Ammon's horn (tissue), 1 donor: ENCODE results near the gene PPP2R1A.

Source experiments
- DNase-seq: peaks from one replicate; pipeline ENCODE4 v3.0.0-alpha.2; 2016; ENCODE audit warnings: low spot score

PPP2R1A gene

DNA sequence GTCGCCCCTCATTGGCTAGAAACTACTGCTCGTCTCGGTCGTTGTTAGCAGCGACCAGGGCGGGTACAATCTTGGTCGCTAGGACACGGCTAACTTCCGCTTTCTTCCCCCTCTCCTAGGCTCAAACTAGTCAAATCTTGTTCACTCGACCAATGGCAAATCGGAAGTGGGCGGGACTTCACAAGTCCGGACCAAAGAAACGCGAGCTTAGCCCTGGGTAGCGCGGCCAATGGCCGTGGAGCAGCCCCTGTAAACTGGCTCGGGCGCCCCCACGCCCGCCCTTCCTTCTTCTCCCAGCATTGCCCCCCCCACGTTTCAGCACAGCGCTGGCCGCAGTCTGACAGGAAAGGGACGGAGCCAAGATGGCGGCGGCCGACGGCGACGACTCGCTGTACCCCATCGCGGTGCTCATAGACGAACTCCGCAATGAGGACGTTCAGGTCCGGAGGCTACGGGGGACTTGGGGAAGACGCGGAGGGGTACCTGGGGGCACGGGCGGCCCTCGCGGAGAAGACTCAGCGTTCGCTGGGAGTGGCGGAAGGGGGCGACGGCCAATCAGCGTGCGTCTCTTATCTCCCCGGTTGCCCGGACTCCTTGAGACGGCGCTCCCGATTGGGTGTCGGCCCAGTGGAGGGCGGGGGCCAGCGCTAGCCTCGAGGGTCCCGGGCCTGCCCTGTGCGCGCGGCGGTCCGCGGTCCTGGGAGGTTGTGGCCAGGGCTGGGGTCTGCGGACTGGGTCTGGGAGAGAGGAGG is at the start of gene PPP2R1A:
TSS of gene PPP2R1A (plus strand) at position 318 of the 752 bp plus-strand sequence. CDS start at position 363, 45 bp downstream.
- DNase-seq = peak; percentile 93

DNA sequence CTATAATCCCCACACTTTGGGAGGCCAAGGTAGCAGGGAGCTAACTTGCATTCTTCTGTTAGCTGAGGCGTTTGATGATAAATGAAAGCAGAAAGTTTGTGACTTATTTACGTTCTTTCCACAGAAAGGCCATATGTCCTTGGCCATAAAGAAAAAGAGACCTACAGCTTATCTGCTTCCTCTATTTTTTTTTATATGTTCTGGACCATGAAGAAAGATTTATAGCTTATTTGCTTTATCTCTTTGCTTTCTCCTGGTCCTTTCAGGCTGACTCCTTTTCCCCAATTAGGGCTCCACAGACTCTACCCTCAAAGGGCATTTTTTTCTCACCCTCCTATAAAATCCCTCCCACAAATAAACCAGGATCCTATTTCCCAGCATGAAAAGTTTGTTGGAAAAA is 48.6 kb upstream of the PPP2R1A start:
- no peak for DNase-seq

DNA sequence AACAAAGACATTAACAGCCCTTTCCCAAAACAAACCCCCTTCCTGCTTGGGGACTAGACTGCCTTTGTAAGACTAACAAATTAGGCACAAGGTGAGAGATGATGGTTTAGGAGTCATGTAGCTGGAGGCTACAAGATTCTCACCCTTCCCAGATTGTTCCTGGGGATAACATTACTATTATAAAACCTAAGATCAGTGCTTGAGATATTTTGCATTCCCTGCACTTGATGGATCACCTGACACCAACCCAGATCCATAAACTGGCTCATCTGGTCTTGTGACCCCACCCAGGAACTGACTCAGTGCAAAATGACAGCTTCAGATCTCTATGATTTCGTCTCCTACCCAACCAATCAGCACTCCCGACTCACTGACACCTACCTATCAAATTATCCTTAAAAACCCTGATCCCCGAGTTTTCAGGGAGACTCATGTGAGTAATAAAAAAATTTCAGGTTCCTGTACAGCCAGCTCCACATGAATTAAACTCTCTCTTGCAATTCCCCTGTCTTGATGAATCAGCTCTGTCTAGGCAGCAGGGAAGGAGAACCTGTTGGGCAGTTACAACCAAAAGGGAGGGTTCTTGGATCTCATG is 47.8 kb upstream of the PPP2R1A start:
- no peak for DNase-seq

DNA sequence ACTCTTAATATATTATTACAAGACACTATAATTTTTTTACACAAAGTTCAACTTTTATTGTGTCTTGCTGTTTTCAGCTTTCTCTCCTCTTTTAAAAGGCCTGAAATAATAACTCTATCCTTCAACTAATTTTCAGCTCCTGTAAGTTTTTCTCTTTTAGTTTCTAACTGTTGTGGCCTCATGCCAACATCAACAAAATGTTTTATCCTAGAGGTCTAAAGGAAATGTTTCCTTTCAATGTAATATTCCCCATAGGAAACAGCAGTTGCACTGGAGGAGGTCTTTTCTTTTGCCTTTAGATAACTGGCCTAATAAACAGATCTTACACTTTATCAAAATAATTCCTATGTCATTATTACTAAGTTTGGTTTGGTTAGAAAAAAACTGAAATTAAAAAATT is 41.6 kb upstream of the PPP2R1A start:
- DNase-seq = no peak

DNA sequence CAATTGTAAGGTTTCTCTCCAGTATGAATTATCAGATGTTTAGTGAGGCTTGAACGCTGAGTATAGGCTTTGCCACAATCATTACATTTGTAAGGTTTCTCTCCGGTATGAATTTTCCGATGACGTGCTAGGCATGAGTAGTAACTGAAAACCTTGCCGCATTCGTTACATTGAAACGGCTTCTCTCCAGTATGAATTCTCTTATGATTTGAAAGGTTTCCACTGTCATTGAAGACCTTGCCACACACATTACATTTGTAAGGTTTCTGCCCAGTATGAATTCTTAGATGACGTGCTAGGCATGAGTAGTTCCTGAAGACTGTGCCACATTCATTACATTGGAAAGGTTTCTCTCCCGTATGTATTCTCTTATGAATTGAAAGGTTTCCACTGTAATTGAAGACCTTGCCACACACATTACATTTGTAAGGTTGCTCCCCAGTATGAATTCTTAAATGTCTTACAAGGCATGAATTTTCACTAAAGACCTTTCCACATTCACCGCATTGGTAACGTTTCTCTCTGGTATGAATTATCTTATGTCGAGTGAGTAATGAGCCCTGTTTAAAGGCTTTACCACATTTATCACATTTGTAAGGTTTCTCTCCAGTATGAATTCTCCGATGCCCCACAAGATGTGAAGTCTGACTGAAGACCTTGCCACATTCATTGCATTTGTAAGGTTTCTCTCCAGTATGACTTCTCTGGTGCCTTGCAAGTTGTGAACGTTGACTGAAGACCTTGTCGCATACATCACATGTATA is 34.1 kb upstream of the PPP2R1A start:
- no peak for DNase-seq

DNA sequence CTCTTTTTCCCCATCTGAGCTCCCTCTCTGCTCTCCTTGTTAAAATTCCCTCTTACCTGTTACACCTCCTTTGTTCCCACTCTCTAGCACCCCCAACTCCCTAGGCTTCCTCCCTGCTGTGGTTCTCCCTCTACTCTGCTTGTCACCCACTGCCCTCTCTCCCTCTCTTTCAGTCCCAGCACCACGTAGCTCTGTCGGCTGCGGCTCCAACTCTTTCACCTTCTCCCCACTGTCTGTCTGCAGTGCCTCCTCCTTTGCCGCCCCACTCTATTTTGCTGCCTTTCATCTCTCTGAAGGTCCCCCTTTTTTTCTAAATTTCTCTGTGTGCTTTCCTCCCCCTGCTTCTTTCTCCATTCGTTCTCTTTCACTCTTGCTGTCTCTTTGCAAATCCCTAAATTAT is 19.5 kb upstream of the PPP2R1A start:
- DNase-seq = peak; percentile 8

DNA sequence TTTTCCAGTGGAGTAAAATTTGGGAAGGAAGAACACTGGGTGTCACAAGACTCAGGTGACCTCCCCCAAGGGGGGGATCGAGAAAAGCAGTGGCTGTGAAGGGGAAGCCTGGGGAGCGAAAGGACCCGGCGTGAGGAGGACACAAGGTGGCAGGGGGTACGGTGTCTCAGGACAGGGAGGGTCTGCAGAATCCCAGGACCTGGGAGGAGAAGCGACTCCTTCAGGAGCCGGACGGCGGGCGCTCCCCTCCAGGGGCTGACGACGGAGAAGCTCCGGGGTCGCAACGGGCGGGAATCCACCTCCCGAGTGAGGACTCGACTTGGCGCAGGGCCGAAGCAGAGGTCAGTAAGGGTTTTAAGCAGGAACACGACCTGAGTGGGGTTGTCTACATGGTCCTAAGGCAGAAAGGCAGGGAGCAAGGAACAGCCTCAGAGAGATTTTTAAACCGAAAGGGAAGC is 19.0 kb upstream of the PPP2R1A start:
- DNase-seq = no peak

DNA sequence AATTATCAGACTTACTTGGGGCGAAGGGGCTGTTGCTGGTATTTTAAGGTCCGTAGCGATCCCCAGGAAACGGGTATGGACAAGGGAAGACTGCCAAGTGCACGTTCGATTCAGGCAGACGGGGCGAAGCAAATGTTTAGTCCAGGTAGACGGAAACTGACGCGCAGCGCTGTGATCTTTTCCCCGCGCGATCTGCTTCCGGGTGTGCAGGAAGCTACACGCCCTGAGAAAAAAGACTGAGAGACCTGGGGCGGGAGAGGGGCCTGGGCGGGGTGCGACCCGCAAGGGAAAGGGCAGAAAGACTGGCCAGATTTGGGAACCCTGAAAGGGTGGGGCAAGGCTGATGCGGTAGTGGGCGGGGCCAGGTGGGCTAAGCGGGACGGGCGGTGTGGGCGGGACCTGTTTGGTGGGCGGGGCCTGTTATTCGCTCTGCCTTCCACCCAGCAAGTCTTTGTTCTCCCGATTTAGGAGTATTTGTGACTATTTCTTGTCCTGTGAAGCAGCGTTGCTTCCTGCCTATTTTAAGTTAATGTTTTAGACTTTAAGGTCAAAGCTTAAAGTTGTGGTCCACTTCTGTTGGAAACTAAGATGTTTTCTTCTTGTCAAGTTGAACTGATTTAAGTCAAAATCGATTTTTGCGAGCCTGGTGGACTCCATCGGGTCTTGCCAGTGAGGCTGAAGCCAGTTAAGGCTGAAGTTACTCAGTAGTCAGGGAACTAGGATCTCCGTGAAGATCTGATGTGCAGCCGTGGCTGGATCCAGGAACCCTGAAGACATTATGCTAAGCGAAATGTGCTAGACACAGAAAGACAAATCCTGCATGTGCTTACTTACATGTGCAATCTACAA is 18.3 kb upstream of the PPP2R1A start, which contains the start of gene ZNF836:
TSS of gene ZNF836 (minus strand) at position 301 of the 849 bp plus-strand sequence. CDS start 3,549 bp downstream, outside the sequence.
- peak; percentile 89 for DNase-seq

DNA sequence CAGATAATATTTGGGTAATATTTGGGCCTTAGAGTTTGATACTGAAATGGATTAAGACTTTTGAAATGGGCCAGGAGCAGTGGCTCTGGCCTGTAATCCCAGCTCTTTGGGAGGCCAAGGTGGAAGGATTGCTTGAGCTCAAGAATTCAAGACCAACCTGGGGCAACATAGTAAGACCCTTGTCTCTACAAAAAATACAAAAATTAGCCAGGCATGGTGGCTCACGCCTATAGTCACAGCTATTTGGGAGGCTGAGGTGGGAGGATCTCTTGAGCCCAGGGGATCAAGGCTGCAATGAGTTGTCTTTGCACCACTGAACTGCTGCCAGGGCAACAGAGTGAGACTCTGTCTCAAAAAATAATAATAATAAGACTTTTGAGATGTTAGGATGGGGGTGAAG is 17.5 kb upstream of the PPP2R1A start:
- DNase-seq = no peak

DNA sequence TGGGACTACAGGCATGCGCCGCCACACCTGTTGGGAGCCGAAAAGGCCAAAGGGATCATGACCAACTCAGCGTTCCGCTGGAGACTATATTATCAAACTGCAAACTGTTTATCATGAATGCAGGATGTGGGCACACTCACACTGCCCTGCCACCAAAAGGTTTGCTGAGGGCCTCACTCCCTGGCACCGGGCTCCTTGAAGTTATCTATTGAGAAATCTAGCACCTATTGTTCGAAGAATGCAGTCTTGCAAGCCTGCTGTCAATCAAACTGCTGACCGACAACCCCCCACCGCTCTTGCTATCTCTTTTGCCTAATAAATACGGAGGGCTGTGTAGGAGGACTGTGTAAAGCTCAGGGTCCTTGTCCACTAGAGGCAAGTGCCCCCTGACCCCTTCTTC is 13.3 kb upstream of the PPP2R1A start:
- no peak for DNase-seq

DNA sequence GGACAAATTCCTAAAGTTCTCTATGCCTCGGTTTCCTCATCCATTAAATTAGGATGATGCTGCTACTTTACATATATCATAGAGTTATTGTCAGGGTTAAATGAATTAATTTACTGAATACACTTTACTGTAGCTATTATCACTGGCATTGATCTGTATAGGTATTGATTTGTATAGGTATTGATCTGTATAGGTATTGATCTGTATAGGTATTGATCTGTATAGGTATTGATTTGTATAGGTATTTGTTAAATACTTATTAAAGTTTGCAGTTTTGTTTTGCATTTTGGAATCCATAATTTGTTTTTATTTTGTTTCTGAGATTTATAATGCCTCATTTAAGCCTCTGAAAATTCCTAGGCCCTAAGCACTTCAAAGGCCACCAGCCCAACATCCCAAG is 2.4 kb upstream of the PPP2R1A start:
- DNase-seq = no peak

DNA sequence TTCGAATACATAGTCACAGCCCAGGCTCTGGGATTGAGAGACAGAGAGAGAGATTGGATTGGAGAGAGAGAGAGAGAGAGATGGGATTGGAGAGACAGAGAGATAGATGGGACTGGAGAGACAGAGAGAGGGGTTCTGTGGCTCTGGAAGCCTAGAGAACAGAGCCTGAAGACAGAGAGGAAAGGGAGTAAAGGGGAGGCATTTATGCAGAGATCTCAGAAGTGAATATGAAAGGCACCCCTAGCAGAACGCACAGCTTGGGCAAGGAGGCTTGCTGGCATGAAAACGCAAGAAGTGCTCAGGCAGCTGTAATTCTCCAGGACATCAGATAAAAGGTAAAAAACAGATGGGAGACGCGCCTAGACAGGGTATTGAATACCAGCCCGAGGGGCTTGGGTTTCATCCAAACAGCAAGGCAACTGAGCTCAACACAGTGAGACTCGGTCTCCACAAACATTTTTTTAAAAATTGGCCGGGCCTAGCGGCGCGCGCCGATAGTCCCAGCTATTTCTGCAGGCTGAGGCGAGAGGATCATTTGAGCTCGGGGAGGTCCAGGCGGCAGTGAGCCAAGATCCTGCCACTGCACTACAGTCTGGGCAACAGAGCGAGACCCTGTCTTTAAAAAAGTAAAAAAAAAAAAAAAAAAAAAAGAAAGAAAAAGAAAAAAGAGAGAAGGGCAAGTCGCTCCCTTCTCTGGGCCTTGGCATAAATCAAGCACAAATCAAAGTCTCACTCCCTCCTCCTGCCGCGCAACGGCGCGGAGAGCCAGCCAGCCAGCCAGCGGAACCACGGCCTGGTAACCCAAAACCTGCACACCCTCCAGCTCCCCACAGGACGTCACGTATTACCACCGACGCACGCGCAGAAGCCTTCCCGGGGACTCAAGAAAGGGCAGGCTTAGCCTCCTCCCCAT is 774 bp upstream of the PPP2R1A start:
- DNase-seq = peak; percentile 100

DNA sequence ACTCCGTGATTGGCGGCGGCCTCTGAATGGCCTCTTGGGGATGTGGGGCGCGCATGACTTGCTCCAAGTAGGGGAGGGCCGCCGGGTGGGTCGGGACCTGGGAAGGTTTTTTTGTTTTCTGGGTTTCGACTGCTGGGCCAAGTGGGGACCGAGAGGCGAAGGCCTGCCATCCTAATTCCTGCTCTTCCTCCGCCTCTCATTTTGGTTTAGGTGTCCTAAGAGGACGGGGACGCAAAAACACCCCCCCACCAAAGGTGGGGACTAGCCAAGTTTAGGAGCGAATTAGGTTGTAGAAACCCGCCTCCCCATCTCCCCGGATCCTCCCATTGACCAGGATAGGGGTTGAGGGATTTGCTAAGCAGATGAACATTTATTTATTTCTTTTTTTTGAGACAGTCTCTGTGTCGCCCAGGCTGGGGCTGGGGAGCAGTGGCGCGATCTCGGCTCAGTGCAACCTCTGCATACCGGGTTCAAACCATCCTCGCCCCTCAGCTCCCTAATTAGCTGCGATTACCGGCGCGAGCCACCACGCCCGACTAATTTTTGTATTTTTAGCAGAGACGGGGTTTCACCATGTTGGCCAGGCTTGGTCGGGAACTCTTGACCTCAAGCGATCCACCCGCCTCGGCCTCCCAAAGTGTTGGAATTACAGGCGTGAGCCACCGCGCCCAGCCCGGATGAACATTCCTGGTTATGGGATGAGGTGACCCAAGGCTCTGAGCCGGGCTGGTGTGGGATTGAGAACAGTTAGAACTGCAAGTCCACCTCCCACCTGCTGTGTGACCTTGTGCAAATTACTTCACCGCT is 838 bp downstream of the PPP2R1A start:
- peak; percentile 34 for DNase-seq

DNA sequence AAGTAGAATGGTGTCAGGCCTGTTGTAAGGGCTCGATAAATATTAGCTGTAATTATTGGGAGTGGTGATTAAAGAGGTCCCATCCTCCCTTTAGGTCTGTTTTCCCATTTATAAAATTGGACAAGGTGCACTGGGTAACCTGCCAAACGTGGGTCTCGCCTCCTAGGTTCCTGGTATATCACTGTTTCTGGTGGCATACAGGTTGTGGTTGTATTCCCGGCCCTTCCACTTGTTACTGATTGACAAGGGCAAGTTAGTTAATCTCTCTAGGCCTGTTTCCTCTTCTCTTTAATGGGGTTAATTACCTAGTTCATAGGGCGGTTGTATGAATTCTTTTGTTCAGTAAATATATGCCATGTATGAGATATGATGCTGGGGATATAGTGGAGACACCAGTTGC is 1.5 kb downstream of the PPP2R1A start:
- no peak for DNase-seq

DNA sequence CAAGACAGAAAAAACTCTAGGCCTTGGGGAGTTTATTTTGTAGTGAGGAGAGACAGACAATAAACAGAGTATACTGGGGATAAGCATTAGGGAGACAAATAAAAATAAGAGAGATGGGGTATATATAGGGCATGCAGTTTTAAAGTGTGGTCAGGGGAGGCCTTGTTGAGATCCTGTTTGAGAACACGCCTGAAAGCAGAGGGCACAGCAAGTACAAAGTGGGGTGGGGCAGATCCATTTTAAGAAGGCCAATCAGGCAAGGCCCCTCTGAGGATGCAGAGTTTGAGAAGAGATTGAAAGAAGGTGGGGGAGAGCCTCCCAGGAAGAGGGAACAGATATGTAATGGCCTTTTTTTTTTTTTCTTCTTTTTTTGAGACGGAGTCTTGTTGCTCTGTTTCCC is 2.1 kb downstream of the PPP2R1A start:
- DNase-seq = no peak

DNA sequence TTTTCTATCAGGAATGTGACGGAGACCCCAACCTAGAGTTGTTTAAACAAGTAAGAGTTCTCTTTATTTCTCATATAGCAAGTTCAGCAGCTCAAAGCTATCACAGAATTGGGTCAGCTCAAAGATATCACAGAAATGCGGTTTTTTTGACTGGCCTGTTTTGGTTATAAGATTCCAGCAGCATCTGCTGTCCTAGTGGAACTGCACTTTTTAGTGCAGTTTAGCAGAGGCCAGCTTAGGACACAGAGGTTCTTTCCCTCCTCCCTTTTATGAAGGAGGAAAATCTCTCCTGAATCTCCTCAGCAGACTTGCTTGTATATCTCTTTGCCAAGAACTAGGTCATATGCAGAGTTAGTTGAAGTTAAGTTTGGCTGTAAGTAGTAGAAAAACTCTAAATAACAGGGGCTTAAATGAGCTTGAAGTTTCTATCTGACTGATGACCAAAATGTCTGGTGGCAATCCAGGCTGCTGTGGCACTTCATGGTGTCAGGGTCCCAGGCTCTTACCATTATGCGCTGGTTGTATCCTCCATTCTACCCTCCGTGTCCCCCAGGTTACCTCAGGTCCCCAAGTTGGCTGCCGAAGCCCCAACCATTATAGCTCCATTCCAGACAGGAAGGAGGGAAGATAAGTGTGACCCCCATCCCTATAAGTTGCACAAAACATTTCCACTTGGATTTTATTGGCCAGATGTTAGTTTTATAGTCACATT is 6.6 kb downstream of the PPP2R1A start:
- no peak for DNase-seq

DNA sequence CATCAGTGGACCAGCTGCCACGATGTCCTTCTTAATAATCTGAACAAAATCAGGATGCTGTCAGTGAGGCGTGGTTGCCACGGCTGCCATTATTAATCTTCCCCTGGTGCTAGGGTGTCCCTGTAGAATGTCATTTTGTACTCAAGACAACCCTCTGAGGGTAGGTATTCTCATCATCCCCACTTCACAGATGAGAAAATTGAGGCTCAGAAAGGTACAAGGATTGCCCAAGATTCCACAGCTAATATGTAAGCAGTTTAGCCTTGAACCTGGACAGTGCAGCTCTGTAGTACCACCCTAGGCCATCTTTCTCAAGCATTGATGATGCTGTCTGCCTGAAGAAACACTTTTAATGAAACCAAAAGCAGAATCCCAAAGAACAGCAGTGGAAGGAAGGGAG is 8.1 kb downstream of the PPP2R1A start:
- DNase-seq = no peak

DNA sequence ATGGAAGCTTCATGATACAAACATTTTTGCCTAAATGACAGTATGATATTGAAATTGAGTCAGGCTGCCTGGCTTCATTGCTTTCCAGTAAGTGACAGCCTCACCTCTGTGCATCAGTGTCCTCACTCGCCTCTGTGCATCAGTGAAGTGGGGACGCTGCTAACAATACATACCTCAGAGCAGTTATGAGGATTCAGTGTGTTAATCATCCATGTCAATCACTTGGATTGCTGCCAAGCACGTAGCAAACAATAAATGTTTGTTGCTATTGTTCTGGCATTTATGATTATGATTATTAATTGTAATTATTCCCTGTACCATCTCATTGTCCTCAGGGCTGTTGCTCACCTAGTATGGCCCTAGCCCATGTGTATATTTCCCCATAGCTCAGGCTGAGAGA is 8.8 kb downstream of the PPP2R1A start:
- no peak for DNase-seq

DNA sequence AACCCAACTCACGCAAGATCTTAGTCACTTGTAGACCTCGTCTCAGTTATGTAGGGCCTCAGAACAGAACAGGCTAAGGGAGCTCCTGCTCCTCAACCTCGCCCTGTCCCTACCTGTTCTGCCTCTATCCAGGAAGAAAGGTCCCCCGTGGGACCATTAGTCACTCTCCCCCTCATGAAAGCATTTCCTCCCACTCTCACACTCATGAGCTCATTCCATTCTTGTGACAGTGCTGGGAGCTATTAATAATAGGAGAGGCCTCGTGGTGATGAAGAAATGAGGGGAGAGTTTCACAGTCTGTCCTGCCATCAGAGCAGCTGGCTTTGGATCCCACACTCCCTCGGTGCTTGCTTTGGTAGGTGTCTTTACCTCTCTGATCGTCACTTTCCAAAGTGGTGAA is 10.2 kb downstream of the PPP2R1A start:
- peak; percentile 49 for DNase-seq
